Adrenal gland (tissue), 12 donors: ENCODE data around the gene CREG2. TPM values are rescaled to one million over a fixed set of nuclear protein-coding genes. Genes with fewer than 3 reads are reported as not detected.
"Not testable (repeated sequence)": the region's sequence is repeated elsewhere in the genome, so short reads cannot be mapped to it uniquely, and the experiment has no call there.

Experiments
- DNase-seq, 7 donors: peaks; one replicate each; pipeline ENCODE4 v3.0.0-alpha.2; 2019 to 2020
- H3K27ac ChIP-seq, 5 donors: fragments of 200-600 bp; sonication (generic) in 4 of 5; 1 replicate in 3 of 5; 2 replicates in 2 of 5; pipeline versions ENCODE4 v1.5.1 to v1.8.0; 2016 to 2020; ENCODE audit warnings: mild to moderate bottlenecking in 1 of 5
- H3K27me3 ChIP-seq: fragments of 200-600 bp; 2 replicates; pipeline ENCODE4 v1.8.0; 2021
- H3K36me3 ChIP-seq, 2 donors: fragments of 200-600 bp; replicated peaks in 1 of 2; 1 replicate in 1 of 2; 2 replicates in 1 of 2; pipeline versions ENCODE4 v1.5.1 to v1.8.0; 2018 to 2022
- H3K4me1 ChIP-seq, 2 donors: fragments of 200-600 bp; replicated peaks in 1 of 2; 1 replicate in 1 of 2; 2 replicates in 1 of 2; pipeline versions ENCODE4 v1.5.1 to v1.8.0; 2018 to 2021
- H3K4me3 ChIP-seq, 4 donors: fragments of 200-600 bp; sonication (generic) in 3 of 4; one replicate each; pipeline ENCODE4 v1.5.1; 2016 to 2018
- H3K9me3 ChIP-seq, 3 donors: fragments of 200-600 bp; sonication (generic) in 1 of 3; replicated peaks in 1 of 3; 1 replicate in 2 of 3; 2 replicates in 1 of 3; pipeline versions ENCODE4 v1.5.1 to v1.8.0; 2016 to 2021
- CTCF ChIP-seq, 6 experiments: fragments of 450-650 bp in 4 of 6; fragments of 200-600 bp in 2 of 6; sonication (generic) in 1 of 6; IDR thresholded peaks; 1 replicate in 5 of 6; 2 replicates in 1 of 6; pipeline versions ENCODE4 v1.5.1 to v1.8.0; 2016 to 2021; ENCODE audit warnings: antibody characterized with exemption in 6 of 6, mild to moderate bottlenecking in 2 of 6, moderate library complexity in 1 of 6
- POLR2A ChIP-seq, 2 donors: fragments of 450-650 bp; IDR thresholded peaks; one replicate each; pipeline ENCODE4 v1.6.1; 2017; ENCODE audit warnings: antibody characterized with exemption in 2 of 2, mild to moderate bottlenecking in 2 of 2, moderate library complexity in 1 of 2
- WGBS, 4 donors: extraction: QIAGEN DNeasy Blood & Tissue Kit in 2 of 4; methylation state at CpG; one replicate each; pipeline versions ENCODE4 v1.1.5 to v1.1.7; 2013 to 2017; 5-methylcytosine and 5-hydroxymethylcytosine counted together
- intact Hi-C, 2 donors: fragments of 100-400 bp; cut with DNase I; formaldehyde crosslinking; loops; one replicate each; pipeline versions ENCODE4 v1.14.1 to v1.15.0; 2022 to 2023
- polyA plus RNA-seq, 3 donors: library from polyadenylated mRNA; stranded (reverse); fragments of 200-250 nt in 2 of 3; fragments of 350-450 nt in 1 of 3; fragmentation: Illumina TruSeq in 1 of 3; extraction: RNeasy Lipid Tissue Mini Kit (QIAGEN cat#74804) in 1 of 3; gene quantifications; one replicate each; pipeline ENCODE4 v1.2.3, GENCODE V29; 2013 to 2014
- total RNA-seq, 9 donors: library from RNA; depleted of rRNA in 4 of 9; stranded (reverse); fragments of >200 nt in 4 of 9; fragments of 120-200 nt in 1 of 9; fragmentation: NEBNext Ultra II Directional in 1 of 9; extraction: Animal tissue kit (Norgen Biotek cat#: 25700) in 1 of 9; gene quantifications; one replicate each; pipeline versions ENCODE4 v1.1.0 to v1.2.4, GENCODE V29; 2013 to 2023
- donor health status: healthy with polysubstance abuse.
- donor health status: Bipolar disorder and iron deficiency.
- donor health status: DM: yes; HTN: yes; CAD: no.
- donor health status: DM: no; HTN: no; CAD: no.
- donor health status: DM: no; HTN: no; CAD: no.
- donor health status: DM: yes; HTN: yes; CAD: no.

The CREG2 gene
- total and polyA plus RNA-seq, 12 donors = 0.02 to 0.55 (median 0.26) TPM; not detected in 8

GRCh38 chr2:101327863-101328394, 59.4 kb downstream of the CREG2 start:
- no peak for DNase-seq
- Histone ChIP-seq H3K36me3 (no peaks in the 10 kb centered on the region), H3K9me3 (peaks cover 0 to 5% (median 0%) of the 10 kb centered on the region in 3 donors), H3K27ac (peak overlapping the region in 3 of 5 donors; percentile 29 to 77 (median 53)), H3K4me3 (no peak overlapping the region), H3K27me3 (no peaks in the 10 kb centered on the region), H3K4me1 (peaks cover 0 to 11% of the 10 kb centered on the region in 2 donors)
- 58 to 65% (median 61%) methylated on average over 5 of the region's 5 CpGs for WGBS, 4 donors
- TF ChIP-seq CTCF (IDR thresholded peaks at IDR 0.05) (no peak), POLR2A (IDR thresholded peaks at IDR 0.05) (no peak)
- intact Hi-C loops = no loop called here

- 80 to 90% (median 83%) methylated on average over 1 of the region's 1 CpG for WGBS, 4 donors
- intact Hi-C loops = no loop called here
- peaks cover 0 to 7% of the 10 kb centered on the region in 2 donors for H3K4me1 ChIP-seq
- H3K36me3 ChIP-seq = no peaks in the 10 kb centered on the region
- H3K9me3 ChIP-seq = peaks cover 0 to 5% (median 0%) of the 10 kb centered on the region in 3 donors
- H3K27me3 ChIP-seq = no peaks in the 10 kb centered on the region
- no peak overlapping the region for H3K27ac ChIP-seq
- no peak for DNase-seq
- H3K4me3 ChIP-seq = no peak overlapping the region
- TF ChIP-seq CTCF (IDR thresholded peaks at IDR 0.05) (no peak), POLR2A (IDR thresholded peaks at IDR 0.05) (no peak)
These were observed 61.9 kb downstream of the CREG2 start for GRCh38 chr2:101325425-101325824.

- H3K4me1 ChIP-seq, H3K4me3 ChIP-seq, H3K9me3 ChIP-seq, intact Hi-C loops, H3K27me3 ChIP-seq, DNase-seq, H3K36me3 ChIP-seq, H3K27ac ChIP-seq: not testable (repeated sequence)
- WGBS, 4 donors = 85 to 91% (median 87%) methylated on average over 6 of the region's 6 CpGs
These were observed 70.7 kb downstream of the CREG2 start for GRCh38 chr2:101316568-101316967.

- Histone ChIP-seq H3K36me3 (no peaks in the 10 kb centered on the region), H3K4me1 (peaks cover 9 to 11% of the 10 kb centered on the region in 2 donors), H3K9me3 (no peaks in the 10 kb centered on the region), H3K4me3 (no peak overlapping the region), H3K27me3 (no peaks in the 10 kb centered on the region), H3K27ac (peak overlapping the region in 1 of 5 donors; percentile 76)
- intact Hi-C loops = no loop called here
- TF ChIP-seq POLR2A (IDR thresholded peaks at IDR 0.05) (no peak), CTCF (IDR thresholded peaks at IDR 0.05) (no peak)
- WGBS, 4 donors = 54 to 62% (median 57%) methylated on average over 3 of the region's 3 CpGs
- DNase-seq = peak in 1 of 7 donors; percentile 26
These were observed 75.6 kb downstream of the CREG2 start for GRCh38 chr2:101311696-101312017.
